Measurements from ENCODE around the gene UBE2D3.

The UBE2D3 gene

GRCh38 chr4:102815981-102816380 lies 11.4 kb downstream of the UBE2D3 start:
- H3K4me3 ChIP-seq (ENCODE audit: low read depth in 1 of 2, low read length in 2 of 2) = no peak overlapping the region
- no peaks in the 10 kb centered on the region for H3K27me3 ChIP-seq (ENCODE audit: low read depth, low read length)
- H3K9me3 ChIP-seq (ENCODE audit: control insufficient read depth in 1 of 2, low read length in 2 of 2) = no peaks in the 10 kb centered on the region
- H3K36me3 ChIP-seq (ENCODE audit: control insufficient read depth in 1 of 2, insufficient read depth in 2 of 2, low read length in 2 of 2) = peaks cover 3 to 9% of the 10 kb centered on the region in 2 donors
- peak overlapping the region; percentile 29 for H3K27ac ChIP-seq (ENCODE audit: low read length)
- peaks cover 32 to 86% of the 10 kb centered on the region in 2 donors for H3K4me1 ChIP-seq (ENCODE audit: control insufficient read depth in 1 of 2, insufficient read depth in 2 of 2, low read length in 2 of 2)

GRCh38 chr4:102809691-102810090 lies 17.7 kb downstream of the UBE2D3 start:
- Histone ChIP-seq H3K4me3 (ENCODE audit: low read depth in 1 of 2, low read length in 2 of 2) (no peak overlapping the region), H3K4me1 (ENCODE audit: control insufficient read depth in 1 of 2, insufficient read depth in 2 of 2, low read length in 2 of 2) (peaks cover 4 to 59% of the 10 kb centered on the region in 2 donors), H3K9me3 (ENCODE audit: control insufficient read depth in 1 of 2, low read length in 2 of 2) (no peaks in the 10 kb centered on the region), H3K27me3 (ENCODE audit: low read depth, low read length) (no peaks in the 10 kb centered on the region), H3K27ac (ENCODE audit: low read length) (no peak overlapping the region), H3K36me3 (ENCODE audit: control insufficient read depth in 1 of 2, insufficient read depth in 2 of 2, low read length in 2 of 2) (peaks cover 30 to 36% of the 10 kb centered on the region in 2 donors)

GRCh38 chr4:102809190-102809589 lies 18.2 kb downstream of the UBE2D3 start:
- Histone ChIP-seq H3K36me3 (ENCODE audit: control insufficient read depth in 1 of 2, insufficient read depth in 2 of 2, low read length in 2 of 2) (peaks cover 32 to 36% of the 10 kb centered on the region in 2 donors), H3K4me3 (ENCODE audit: low read depth in 1 of 2, low read length in 2 of 2) (no peak overlapping the region), H3K27me3 (ENCODE audit: low read depth, low read length) (no peaks in the 10 kb centered on the region), H3K27ac (ENCODE audit: low read length) (no peak overlapping the region), H3K9me3 (ENCODE audit: control insufficient read depth in 1 of 2, low read length in 2 of 2) (no peaks in the 10 kb centered on the region), H3K4me1 (ENCODE audit: control insufficient read depth in 1 of 2, insufficient read depth in 2 of 2, low read length in 2 of 2) (peaks cover 4 to 62% of the 10 kb centered on the region in 2 donors)

GRCh38 chr4:102808009-102808408 lies 19.3 kb downstream of the UBE2D3 start:
- Histone ChIP-seq H3K36me3 (ENCODE audit: control insufficient read depth in 1 of 2, insufficient read depth in 2 of 2, low read length in 2 of 2) (peaks cover 34 to 40% of the 10 kb centered on the region in 2 donors), H3K27ac (ENCODE audit: low read length) (no peak overlapping the region), H3K4me1 (ENCODE audit: control insufficient read depth in 1 of 2, insufficient read depth in 2 of 2, low read length in 2 of 2) (peaks cover 4 to 53% of the 10 kb centered on the region in 2 donors), H3K4me3 (ENCODE audit: low read depth in 1 of 2, low read length in 2 of 2) (no peak overlapping the region), H3K9me3 (ENCODE audit: control insufficient read depth in 1 of 2, low read length in 2 of 2) (no peaks in the 10 kb centered on the region), H3K27me3 (ENCODE audit: low read depth, low read length) (no peaks in the 10 kb centered on the region)

- peaks cover 4 to 46% of the 10 kb centered on the region in 2 donors for H3K4me1 ChIP-seq (ENCODE audit: control insufficient read depth in 1 of 2, insufficient read depth in 2 of 2, low read length in 2 of 2)
- H3K4me3 ChIP-seq (ENCODE audit: low read depth in 1 of 2, low read length in 2 of 2) = no peak overlapping the region
- H3K36me3 ChIP-seq (ENCODE audit: control insufficient read depth in 1 of 2, insufficient read depth in 2 of 2, low read length in 2 of 2) = peaks cover 39 to 47% of the 10 kb centered on the region in 2 donors
- no peak overlapping the region for H3K27ac ChIP-seq (ENCODE audit: low read length)
- H3K9me3 ChIP-seq (ENCODE audit: control insufficient read depth in 1 of 2, low read length in 2 of 2) = no peaks in the 10 kb centered on the region
- no peaks in the 10 kb centered on the region for H3K27me3 ChIP-seq (ENCODE audit: low read depth, low read length)
Measured at GRCh38 chr4:102807345-102807744, 20.0 kb downstream of the UBE2D3 start.

- no peaks in the 10 kb centered on the region for H3K9me3 ChIP-seq (ENCODE audit: control insufficient read depth in 1 of 2, low read length in 2 of 2)
- H3K36me3 ChIP-seq (ENCODE audit: control insufficient read depth in 1 of 2, insufficient read depth in 2 of 2, low read length in 2 of 2) = peaks cover 58 to 61% of the 10 kb centered on the region in 2 donors
- no peak overlapping the region for H3K4me3 ChIP-seq (ENCODE audit: low read depth in 1 of 2, low read length in 2 of 2)
- H3K27me3 ChIP-seq (ENCODE audit: low read depth, low read length) = no peaks in the 10 kb centered on the region
- H3K27ac ChIP-seq (ENCODE audit: low read length) = no peak overlapping the region
- peaks cover 0 to 8% of the 10 kb centered on the region in 2 donors for H3K4me1 ChIP-seq (ENCODE audit: control insufficient read depth in 1 of 2, insufficient read depth in 2 of 2, low read length in 2 of 2)
Measured at GRCh38 chr4:102799816-102800215, 27.5 kb downstream of the UBE2D3 start.

- no peaks in the 10 kb centered on the region for H3K9me3 ChIP-seq (ENCODE audit: control insufficient read depth in 1 of 2, low read length in 2 of 2)
- H3K36me3 ChIP-seq (ENCODE audit: control insufficient read depth in 1 of 2, insufficient read depth in 2 of 2, low read length in 2 of 2) = peaks cover 37 to 47% of the 10 kb centered on the region in 2 donors
- no peak overlapping the region for H3K4me3 ChIP-seq (ENCODE audit: low read depth in 1 of 2, low read length in 2 of 2)
- no peak overlapping the region for H3K27ac ChIP-seq (ENCODE audit: low read length)
- peaks cover 0 to 4% of the 10 kb centered on the region in 2 donors for H3K4me1 ChIP-seq (ENCODE audit: control insufficient read depth in 1 of 2, insufficient read depth in 2 of 2, low read length in 2 of 2)
- H3K27me3 ChIP-seq (ENCODE audit: low read depth, low read length) = no peaks in the 10 kb centered on the region
Measured at GRCh38 chr4:102794999-102795398, 32.4 kb downstream of the UBE2D3 start.

- H3K4me1 ChIP-seq (ENCODE audit: control insufficient read depth in 1 of 2, insufficient read depth in 2 of 2, low read length in 2 of 2) = peaks cover 0 to 7% of the 10 kb centered on the region in 2 donors
- H3K9me3 ChIP-seq (ENCODE audit: control insufficient read depth in 1 of 2, low read length in 2 of 2) = no peaks in the 10 kb centered on the region
- H3K27ac ChIP-seq (ENCODE audit: low read length) = no peak overlapping the region
- no peak overlapping the region for H3K4me3 ChIP-seq (ENCODE audit: low read depth in 1 of 2, low read length in 2 of 2)
- H3K27me3 ChIP-seq (ENCODE audit: low read depth, low read length) = no peaks in the 10 kb centered on the region
- H3K36me3 ChIP-seq (ENCODE audit: control insufficient read depth in 1 of 2, insufficient read depth in 2 of 2, low read length in 2 of 2) = peaks cover 18 to 32% of the 10 kb centered on the region in 2 donors
Measured at GRCh38 chr4:102792361-102792936, 34.9 kb downstream of the UBE2D3 start.

GRCh38 chr4:102791318-102791835 lies 36.0 kb downstream of the UBE2D3 start:
- Histone ChIP-seq H3K27me3 (ENCODE audit: low read depth, low read length) (no peaks in the 10 kb centered on the region), H3K36me3 (ENCODE audit: control insufficient read depth in 1 of 2, insufficient read depth in 2 of 2, low read length in 2 of 2) (peaks cover 17 to 32% of the 10 kb centered on the region in 2 donors), H3K4me1 (ENCODE audit: control insufficient read depth in 1 of 2, insufficient read depth in 2 of 2, low read length in 2 of 2) (peaks cover 0 to 7% of the 10 kb centered on the region in 2 donors), H3K27ac (ENCODE audit: low read length) (no peak overlapping the region), H3K9me3 (ENCODE audit: control insufficient read depth in 1 of 2, low read length in 2 of 2) (no peaks in the 10 kb centered on the region), H3K4me3 (ENCODE audit: low read depth in 1 of 2, low read length in 2 of 2) (no peak overlapping the region)

GRCh38 chr4:102789317-102789717 lies 38.0 kb downstream of the UBE2D3 start:
- Histone ChIP-seq H3K27me3 (ENCODE audit: low read depth, low read length) (no peaks in the 10 kb centered on the region), H3K9me3 (ENCODE audit: control insufficient read depth in 1 of 2, low read length in 2 of 2) (no peaks in the 10 kb centered on the region), H3K36me3 (ENCODE audit: control insufficient read depth in 1 of 2, insufficient read depth in 2 of 2, low read length in 2 of 2) (peaks cover 6 to 20% of the 10 kb centered on the region in 2 donors), H3K4me1 (ENCODE audit: control insufficient read depth in 1 of 2, insufficient read depth in 2 of 2, low read length in 2 of 2) (peaks cover 0 to 7% of the 10 kb centered on the region in 2 donors), H3K4me3 (ENCODE audit: low read depth in 1 of 2, low read length in 2 of 2) (no peak overlapping the region), H3K27ac (ENCODE audit: low read length) (no peak overlapping the region)

GRCh38 chr4:102787944-102788343 lies 39.4 kb downstream of the UBE2D3 start:
- no peak overlapping the region for H3K27ac ChIP-seq (ENCODE audit: low read length)
- peaks cover 0 to 7% of the 10 kb centered on the region in 2 donors for H3K4me1 ChIP-seq (ENCODE audit: control insufficient read depth in 1 of 2, insufficient read depth in 2 of 2, low read length in 2 of 2)
- H3K4me3 ChIP-seq (ENCODE audit: low read depth in 1 of 2, low read length in 2 of 2) = no peak overlapping the region
- H3K36me3 ChIP-seq (ENCODE audit: control insufficient read depth in 1 of 2, insufficient read depth in 2 of 2, low read length in 2 of 2) = peaks cover 6 to 10% of the 10 kb centered on the region in 2 donors
- no peaks in the 10 kb centered on the region for H3K9me3 ChIP-seq (ENCODE audit: control insufficient read depth in 1 of 2, low read length in 2 of 2)
- H3K27me3 ChIP-seq (ENCODE audit: low read depth, low read length) = no peaks in the 10 kb centered on the region

Measured in muscle layer of duodenum (tissue), 2 donors.